Upper lobe of right lung (tissue), 1 donor: ENCODE measurements around the gene NDC1. TPM values are rescaled to one million over a fixed set of nuclear protein-coding genes. Genes with fewer than 3 reads are reported as not detected.

Experiments used
- ATAC-seq: fragments of 200-7000 bp; cut with Tn5 transposase; one replicate; pipeline ENCODE4 v1.9.1; 2020; ENCODE audit warnings: mild to moderate bottlenecking, moderate library complexity
- DNase-seq: peaks from one replicate; pipeline ENCODE4 v3.0.0-alpha.2; 2020
- H3K27ac ChIP-seq: fragments of 200-600 bp; one replicate; pipeline ENCODE4 v1.8.0; 2022
- H3K27me3 ChIP-seq: fragments of 200-600 bp; one replicate; pipeline ENCODE4 v1.8.0; 2022; ENCODE audit warnings: mild to moderate bottlenecking
- H3K36me3 ChIP-seq: fragments of 200-600 bp; one replicate; pipeline ENCODE4 v1.8.0; 2022
- H3K4me1 ChIP-seq: fragments of 200-600 bp; one replicate; pipeline ENCODE4 v1.8.0; 2022
- H3K4me3 ChIP-seq: fragments of 200-600 bp; one replicate; pipeline ENCODE4 v1.8.0; 2022; ENCODE audit warnings: mild to moderate bottlenecking
- H3K9me3 ChIP-seq: fragments of 200-600 bp; one replicate; pipeline ENCODE4 v1.8.0; 2022
- intact Hi-C: fragments of 100-400 bp; cut with DNase I; formaldehyde crosslinking; loops from one replicate; pipeline ENCODE4 v1.11.0; 2022
- total RNA-seq: library from RNA; stranded (reverse); fragmentation: NEBNext Ultra II Directional; extraction: Animal tissue kit (Norgen Biotek cat#: 25700); gene quantifications from one replicate; pipeline ENCODE4 v1.2.1, GENCODE V29; 2021
- TF ChIP-seq, protein P1 (sequence below): fragments of 200-600 bp; IDR thresholded peaks from one replicate; pipeline ENCODE4 v1.8.0; 2022; ENCODE audit warnings: antibody characterized with exemption
- donor health status: DM: no; HTN: yes; CAD: no; lungs with severe emphysema.

NDC1 gene
- total RNA-seq, 1 donor from 2014 or later, result 7.7 TPM

DNA sequence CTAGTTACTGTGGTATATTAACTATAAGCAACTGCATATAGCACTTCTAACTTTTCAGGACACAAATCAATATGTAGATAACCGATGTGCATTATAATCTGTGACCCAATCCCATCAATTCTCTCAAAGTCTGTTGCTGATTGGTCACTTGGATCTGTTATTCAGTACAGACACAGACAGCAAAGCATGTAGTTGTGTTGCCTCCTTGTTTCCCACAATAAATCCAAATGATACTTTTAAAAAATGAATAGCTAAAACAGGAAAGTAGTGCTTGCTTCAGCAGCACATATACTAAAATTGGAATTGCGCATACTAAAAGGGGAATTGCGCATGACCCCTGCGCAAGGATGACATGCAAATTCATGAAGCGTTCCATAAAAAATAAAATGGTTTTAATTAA lies 28.1 kb downstream of the NDC1 start:
- H3K4me3 ChIP-seq, result no peak overlapping the region
- TF ChIP-seq, protein P1, sequence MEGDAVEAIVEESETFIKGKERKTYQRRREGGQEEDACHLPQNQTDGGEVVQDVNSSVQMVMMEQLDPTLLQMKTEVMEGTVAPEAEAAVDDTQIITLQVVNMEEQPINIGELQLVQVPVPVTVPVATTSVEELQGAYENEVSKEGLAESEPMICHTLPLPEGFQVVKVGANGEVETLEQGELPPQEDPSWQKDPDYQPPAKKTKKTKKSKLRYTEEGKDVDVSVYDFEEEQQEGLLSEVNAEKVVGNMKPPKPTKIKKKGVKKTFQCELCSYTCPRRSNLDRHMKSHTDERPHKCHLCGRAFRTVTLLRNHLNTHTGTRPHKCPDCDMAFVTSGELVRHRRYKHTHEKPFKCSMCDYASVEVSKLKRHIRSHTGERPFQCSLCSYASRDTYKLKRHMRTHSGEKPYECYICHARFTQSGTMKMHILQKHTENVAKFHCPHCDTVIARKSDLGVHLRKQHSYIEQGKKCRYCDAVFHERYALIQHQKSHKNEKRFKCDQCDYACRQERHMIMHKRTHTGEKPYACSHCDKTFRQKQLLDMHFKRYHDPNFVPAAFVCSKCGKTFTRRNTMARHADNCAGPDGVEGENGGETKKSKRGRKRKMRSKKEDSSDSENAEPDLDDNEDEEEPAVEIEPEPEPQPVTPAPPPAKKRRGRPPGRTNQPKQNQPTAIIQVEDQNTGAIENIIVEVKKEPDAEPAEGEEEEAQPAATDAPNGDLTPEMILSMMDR, result no peak
- no peak for DNase-seq
- peaks cover 37% of the 10 kb centered on the region for H3K36me3 ChIP-seq
- no peaks in the 10 kb centered on the region for H3K4me1 ChIP-seq
- no peaks in the 10 kb centered on the region for H3K27me3 ChIP-seq
- intact Hi-C loops, result no loop called here
- no peaks in the 10 kb centered on the region for H3K9me3 ChIP-seq
- H3K27ac ChIP-seq, result no peak overlapping the region
- no peak for ATAC-seq

DNA sequence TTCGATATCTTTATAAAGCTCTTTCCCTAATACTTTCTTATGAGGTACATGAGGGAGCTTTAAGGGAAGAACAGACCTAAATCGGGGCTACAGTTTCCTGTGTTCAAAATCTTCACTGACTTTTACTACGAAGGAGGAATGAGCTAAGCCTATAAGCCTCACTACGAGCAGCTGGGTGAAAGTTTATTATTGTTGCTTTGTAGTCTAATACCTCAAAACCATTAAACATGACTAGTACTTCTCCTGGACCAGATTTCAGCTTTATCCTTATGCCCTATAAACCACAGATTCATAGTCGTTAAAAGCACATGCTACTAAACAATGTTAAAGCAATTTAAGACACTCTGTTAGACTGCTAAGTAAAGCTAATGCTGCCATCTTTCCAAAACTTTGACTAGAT lies 30.2 kb downstream of the NDC1 start:
- ATAC-seq (no peak), DNase-seq (no peak)
- Histone ChIP-seq H3K9me3 (no peaks in the 10 kb centered on the region), H3K4me1 (no peaks in the 10 kb centered on the region), H3K36me3 (peaks cover 54% of the 10 kb centered on the region), H3K4me3 (no peak overlapping the region), H3K27me3 (no peaks in the 10 kb centered on the region), H3K27ac (no peak overlapping the region)
- intact Hi-C loops, result no loop called here
- TF ChIP-seq, protein P1, result no peak

DNA sequence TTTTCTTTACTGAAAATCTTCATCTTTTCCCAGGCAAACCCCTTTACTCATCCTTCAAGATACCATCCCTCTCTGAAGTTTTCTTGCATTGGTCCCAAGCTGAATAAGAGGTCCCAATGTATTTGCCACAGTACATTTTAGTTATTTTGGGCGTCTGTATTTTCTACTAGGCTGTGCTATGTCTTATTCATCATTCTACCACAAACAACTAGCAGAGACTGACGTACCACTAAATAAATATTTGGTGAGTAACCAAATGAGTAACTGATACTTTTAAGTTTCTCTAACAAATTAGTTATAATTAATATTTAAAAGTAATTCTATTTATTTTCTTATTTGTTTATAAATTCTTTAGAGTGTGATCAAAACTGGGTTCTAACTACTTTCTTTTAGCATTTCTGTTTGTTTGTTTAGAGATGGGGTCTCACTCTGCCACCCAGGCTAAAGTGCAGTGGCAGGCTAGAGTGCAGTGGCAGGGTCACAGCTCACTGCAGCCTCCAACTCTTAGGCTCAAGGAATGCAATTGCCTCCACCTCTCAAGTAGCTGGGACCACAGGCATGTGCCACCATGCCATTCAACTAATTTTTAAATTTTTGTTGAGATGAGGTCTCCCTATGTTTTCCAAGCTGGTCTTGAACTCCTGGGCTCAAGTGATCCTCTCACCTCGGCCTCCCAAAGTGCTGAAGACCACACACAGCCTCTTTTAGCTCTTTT lies 33.1 kb downstream of the NDC1 start:
- TF ChIP-seq, protein P1, result no peak
- ATAC-seq (no peak), DNase-seq (no peak)
- Histone ChIP-seq H3K9me3 (no peaks in the 10 kb centered on the region), H3K4me3 (no peak overlapping the region), H3K4me1 (no peaks in the 10 kb centered on the region), H3K36me3 (peaks cover 58% of the 10 kb centered on the region), H3K27me3 (no peaks in the 10 kb centered on the region), H3K27ac (no peak overlapping the region)
- intact Hi-C loops, result no loop called here

DNA sequence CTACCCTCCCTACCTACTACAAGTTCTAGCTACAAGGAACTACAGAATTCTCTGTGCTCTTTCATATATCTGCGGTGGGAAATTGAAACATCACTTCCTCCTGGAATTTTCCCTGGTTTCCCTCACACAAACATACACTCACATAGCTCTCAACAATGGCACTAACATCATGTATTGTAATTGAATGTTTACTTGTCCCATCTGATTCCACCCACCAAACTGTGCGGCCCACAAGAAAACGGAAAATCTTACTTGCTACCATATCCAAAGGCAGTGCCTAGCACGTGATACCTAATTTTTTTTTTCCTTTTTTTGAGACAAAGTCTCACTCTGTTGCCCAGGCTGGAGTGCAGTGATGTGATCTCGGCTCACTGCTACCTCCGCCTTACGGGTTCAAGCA lies 33.9 kb downstream of the NDC1 start:
- TF ChIP-seq, protein P1, result no peak
- Histone ChIP-seq H3K4me1 (no peaks in the 10 kb centered on the region), H3K4me3 (no peak overlapping the region), H3K27me3 (no peaks in the 10 kb centered on the region), H3K36me3 (peaks cover 53% of the 10 kb centered on the region), H3K9me3 (no peaks in the 10 kb centered on the region), H3K27ac (no peak overlapping the region)
- no peak for ATAC-seq
- intact Hi-C loops, result no loop called here
- DNase-seq, result no peak

DNA sequence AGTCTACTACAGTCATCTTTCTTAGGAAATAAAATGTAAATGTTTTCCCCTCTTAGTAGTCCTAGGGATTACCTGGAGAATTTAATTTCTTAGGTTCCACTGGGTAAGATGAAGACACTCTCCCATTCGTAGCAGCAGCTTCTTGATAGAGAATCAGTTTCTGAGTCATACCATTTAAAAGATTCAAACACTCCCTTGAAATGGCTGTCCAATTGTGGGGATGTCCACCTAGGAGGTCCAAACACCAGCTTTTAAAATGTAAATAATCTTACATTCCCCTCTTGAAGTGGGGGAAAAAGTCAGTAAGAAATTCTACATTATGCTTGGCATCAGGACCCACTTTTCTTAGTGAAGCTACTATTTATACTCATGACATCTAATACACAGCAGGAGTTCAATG lies 37.5 kb downstream of the NDC1 start:
- no peak overlapping the region for H3K4me3 ChIP-seq
- no peaks in the 10 kb centered on the region for H3K27me3 ChIP-seq
- intact Hi-C loops, result no loop called here
- no peak for DNase-seq
- ATAC-seq, result no peak
- H3K9me3 ChIP-seq, result no peaks in the 10 kb centered on the region
- peaks cover 29% of the 10 kb centered on the region for H3K36me3 ChIP-seq
- no peak overlapping the region for H3K27ac ChIP-seq
- H3K4me1 ChIP-seq, result no peaks in the 10 kb centered on the region
- TF ChIP-seq, protein P1, result no peak

DNA sequence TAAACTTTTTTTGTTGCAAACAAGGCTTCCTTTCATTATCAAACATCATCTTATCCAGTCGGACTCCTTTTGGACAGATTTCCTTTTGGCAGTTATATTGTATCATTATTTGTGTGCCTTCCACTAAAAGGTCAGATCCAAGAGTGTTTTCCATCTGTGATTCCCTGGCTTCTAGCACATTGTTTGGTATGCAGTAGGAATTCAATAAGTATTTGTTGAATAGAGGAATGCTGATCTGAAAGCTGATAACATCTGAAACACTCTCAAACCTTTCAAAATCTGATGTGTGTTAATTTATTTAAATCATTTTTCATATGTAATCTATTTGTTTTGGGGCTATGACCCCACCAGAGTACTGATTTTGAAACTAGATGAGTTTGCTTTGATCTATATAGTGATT lies 39.0 kb downstream of the NDC1 start:
- intact Hi-C loops, result no loop called here
- TF ChIP-seq, protein P1, result no peak

More for the DNA sequence above, 39.0 kb downstream of the NDC1 start:
- Histone ChIP-seq H3K9me3 (no peaks in the 10 kb centered on the region), H3K36me3 (peaks cover 14% of the 10 kb centered on the region), H3K4me1 (no peaks in the 10 kb centered on the region), H3K27ac (no peak overlapping the region), H3K4me3 (no peak overlapping the region), H3K27me3 (no peaks in the 10 kb centered on the region)
- ATAC-seq (no peak), DNase-seq (no peak)
